ENCODE results near the gene CLIP1. TPM values are rescaled to one million over a fixed set of nuclear protein-coding genes. Genes with fewer than 3 reads are reported as not detected.

Gene CLIP1
- total and polyA plus RNA-seq, 2 experiments from 2014 or later = 61.7 to 74.5 TPM

- H3K27ac ChIP-seq = no peak overlapping the region
- H3K4me1 ChIP-seq (ENCODE audit: insufficient read depth) = peaks cover 13% of the 10 kb centered on the region
- H3F3A ChIP-seq (ENCODE audit: insufficient read depth) = peaks cover 23% of the 10 kb centered on the region
- DNase-seq = no peak
- H3K79me2 ChIP-seq (ENCODE audit: insufficient read depth) = no peaks in the 10 kb centered on the region
- H3K4me3 ChIP-seq = no peak overlapping the region
- H2AFZ ChIP-seq = no peak overlapping the region
- TF ChIP-seq EZH2phosphoT487 (IDR thresholded peaks at IDR 0.05; ENCODE audit: insufficient read depth, low read depth) (no peak), EZH2 (IDR thresholded peaks at IDR 0.05; ENCODE audit: insufficient read depth, poor library complexity, severe bottlenecking) (no peak)
- H4K20me1 ChIP-seq (ENCODE audit: insufficient read depth) = no peaks in the 10 kb centered on the region
- H3K9me2 ChIP-seq (ENCODE audit: insufficient read depth) = no peaks in the 10 kb centered on the region
- WGBS, 2 experiments (ENCODE audit: low coverage in 1 of 2, low lambda C conversion rate in 2 of 2, missing lambda C conversion rate in 2 of 2) = 96 to 99% methylated on average over 5 of the region's 5 CpGs
- peaks cover 43% of the 10 kb centered on the region for H3K36me3 ChIP-seq (ENCODE audit: low read depth)
- no peak overlapping the region for H3K9ac ChIP-seq
- H3K9me3 ChIP-seq (ENCODE audit: low read depth) = no peaks in the 10 kb centered on the region
- no peaks in the 10 kb centered on the region for H3K27me3 ChIP-seq (replicated peaks; ENCODE audit: insufficient read depth)
- in situ Hi-C loops (cut with MboI) = no loop called here
- no peak overlapping the region for H3K4me2 ChIP-seq (ENCODE audit: unreplicated experiment)
These were observed 76.4 kb downstream of the CLIP1 start for GRCh38 chr12:122346054-122346453.

- peaks cover 50% of the 10 kb centered on the region for H3K36me3 ChIP-seq (ENCODE audit: low read depth)
These were observed 77.4 kb downstream of the CLIP1 start for GRCh38 chr12:122345042-122345441.

GRCh38 chr12:122336015-122336946 lies 86.2 kb downstream of the CLIP1 start:
- Histone ChIP-seq H3K27me3 (replicated peaks; ENCODE audit: insufficient read depth) (no peaks in the 10 kb centered on the region), H3K27ac (no peak overlapping the region; the same call in 1 of the 2 replicates), H3K9me2 (ENCODE audit: insufficient read depth) (no peaks in the 10 kb centered on the region), H4K20me1 (ENCODE audit: insufficient read depth) (no peaks in the 10 kb centered on the region), H3K4me2 (ENCODE audit: unreplicated experiment) (no peak overlapping the region), H3K4me3 (no peak overlapping the region), H3K79me2 (ENCODE audit: insufficient read depth) (no peaks in the 10 kb centered on the region; the same call in 1 of the 2 replicates), H3K9me3 (ENCODE audit: low read depth) (no peaks in the 10 kb centered on the region), H2AFZ (no peak overlapping the region), H3K9ac (no peak overlapping the region), H3F3A (ENCODE audit: insufficient read depth) (peaks cover 17% of the 10 kb centered on the region), H3K4me1 (ENCODE audit: insufficient read depth) (no peaks in the 10 kb centered on the region), H3K36me3 (ENCODE audit: low read depth) (peaks cover 75% of the 10 kb centered on the region)
- in situ Hi-C loops (cut with MboI) = no loop called here
- peak; percentile 59 for DNase-seq
- TF ChIP-seq EZH2phosphoT487 (IDR thresholded peaks at IDR 0.05; ENCODE audit: insufficient read depth, low read depth) (no peak), EZH2 (IDR thresholded peaks at IDR 0.05; ENCODE audit: insufficient read depth, poor library complexity, severe bottlenecking) (no peak)
- 68 to 69% methylated on average over 8 of the region's 8 CpGs for WGBS, 2 experiments (ENCODE audit: low coverage in 1 of 2, low lambda C conversion rate in 2 of 2, missing lambda C conversion rate in 2 of 2)

More at GRCh38 chr12:122345042-122345441, 77.4 kb downstream of the CLIP1 start:
- no peak overlapping the region for H3K4me2 ChIP-seq (ENCODE audit: unreplicated experiment)
- no peaks in the 10 kb centered on the region for H3K27me3 ChIP-seq (replicated peaks; ENCODE audit: insufficient read depth)
- no peaks in the 10 kb centered on the region for H3K79me2 ChIP-seq (ENCODE audit: insufficient read depth)
- H3F3A ChIP-seq (ENCODE audit: insufficient read depth) = peaks cover 14% of the 10 kb centered on the region
- in situ Hi-C loops (cut with MboI) = no loop called here
- H2AFZ ChIP-seq = no peak overlapping the region
- no peaks in the 10 kb centered on the region for H3K9me3 ChIP-seq (ENCODE audit: low read depth)
- TF ChIP-seq EZH2phosphoT487 (IDR thresholded peaks at IDR 0.05; ENCODE audit: insufficient read depth, low read depth) = no peak
- no peak overlapping the region for H3K9ac ChIP-seq
- no peaks in the 10 kb centered on the region for H4K20me1 ChIP-seq (ENCODE audit: insufficient read depth)
- no peak overlapping the region for H3K27ac ChIP-seq
- DNase-seq = no peak
- H3K4me3 ChIP-seq = no peak overlapping the region
- no peaks in the 10 kb centered on the region for H3K9me2 ChIP-seq (ENCODE audit: insufficient read depth)
- H3K4me1 ChIP-seq (ENCODE audit: insufficient read depth) = peaks cover 4% of the 10 kb centered on the region
- 70 to 75% methylated on average over 2 of the region's 2 CpGs for WGBS, 2 experiments (ENCODE audit: low coverage in 1 of 2, low lambda C conversion rate in 2 of 2, missing lambda C conversion rate in 2 of 2)

GRCh38 chr12:122333142-122334087 lies 89.1 kb downstream of the CLIP1 start:
- Histone ChIP-seq H3K9me2 (ENCODE audit: insufficient read depth) (no peaks in the 10 kb centered on the region), H3K4me2 (ENCODE audit: unreplicated experiment) (no peak overlapping the region), H4K20me1 (ENCODE audit: insufficient read depth) (no peaks in the 10 kb centered on the region), H3K27me3 (replicated peaks; ENCODE audit: insufficient read depth) (no peaks in the 10 kb centered on the region), H3K79me2 (ENCODE audit: insufficient read depth) (no peaks in the 10 kb centered on the region; the same call in 1 of the 2 replicates), H3K4me3 (no peak overlapping the region), H2AFZ (no peak overlapping the region), H3K9me3 (ENCODE audit: low read depth) (no peaks in the 10 kb centered on the region), H3K27ac (no peak overlapping the region), H3K9ac (no peak overlapping the region), H3K36me3 (ENCODE audit: low read depth) (peaks cover 73% of the 10 kb centered on the region), H3F3A (ENCODE audit: insufficient read depth) (peaks cover 17% of the 10 kb centered on the region), H3K4me1 (ENCODE audit: insufficient read depth) (no peaks in the 10 kb centered on the region)
- in situ Hi-C loops (cut with MboI) = no loop called here
- TF ChIP-seq EZH2 (IDR thresholded peaks at IDR 0.05; ENCODE audit: insufficient read depth, poor library complexity, severe bottlenecking) = no peak
- no peak for TF ChIP-seq EZH2phosphoT487 (IDR thresholded peaks at IDR 0.05; ENCODE audit: insufficient read depth, low read depth)
- DNase-seq = peak; percentile 13
- WGBS, 2 experiments (ENCODE audit: low coverage in 1 of 2, low lambda C conversion rate in 2 of 2, missing lambda C conversion rate in 2 of 2) = 85 to 90% methylated on average over 14 of the region's 14 CpGs
